Astrocyte of the cerebellum (primary cell): ENCODE data around the gene FHOD3.

Experiments
- DNase-seq: peaks from one replicate; pipeline ENCODE4 v3.0.0-alpha.2; 2011; ENCODE audit warnings: low read depth
- H3K4me3 ChIP-seq: 2 replicates; pipeline ENCODE4 v1.5.1; 2011; ENCODE audit warnings: mild to moderate bottlenecking, low read depth, low read length, moderate library complexity
- in situ Hi-C: cut with HindIII; loops from 2 replicates; pipeline ENCODE4 v1.10.0; 2017; ENCODE audit warnings: low sequenced_read_pairs
- TF ChIP-seq, protein P1 (sequence below): IDR thresholded peaks from 2 replicates; pipeline ENCODE4 v1.5.1; 2012; ENCODE audit warnings: low read length, low read depth, moderate library complexity, mild to moderate bottlenecking; ENCODE audit errors: missing control alignments

FHOD3 gene

GRCh38 chr18:36468161-36468560 lies 170.6 kb downstream of the FHOD3 start:
- in situ Hi-C loops: no loop called here
- TF ChIP-seq, protein P1, sequence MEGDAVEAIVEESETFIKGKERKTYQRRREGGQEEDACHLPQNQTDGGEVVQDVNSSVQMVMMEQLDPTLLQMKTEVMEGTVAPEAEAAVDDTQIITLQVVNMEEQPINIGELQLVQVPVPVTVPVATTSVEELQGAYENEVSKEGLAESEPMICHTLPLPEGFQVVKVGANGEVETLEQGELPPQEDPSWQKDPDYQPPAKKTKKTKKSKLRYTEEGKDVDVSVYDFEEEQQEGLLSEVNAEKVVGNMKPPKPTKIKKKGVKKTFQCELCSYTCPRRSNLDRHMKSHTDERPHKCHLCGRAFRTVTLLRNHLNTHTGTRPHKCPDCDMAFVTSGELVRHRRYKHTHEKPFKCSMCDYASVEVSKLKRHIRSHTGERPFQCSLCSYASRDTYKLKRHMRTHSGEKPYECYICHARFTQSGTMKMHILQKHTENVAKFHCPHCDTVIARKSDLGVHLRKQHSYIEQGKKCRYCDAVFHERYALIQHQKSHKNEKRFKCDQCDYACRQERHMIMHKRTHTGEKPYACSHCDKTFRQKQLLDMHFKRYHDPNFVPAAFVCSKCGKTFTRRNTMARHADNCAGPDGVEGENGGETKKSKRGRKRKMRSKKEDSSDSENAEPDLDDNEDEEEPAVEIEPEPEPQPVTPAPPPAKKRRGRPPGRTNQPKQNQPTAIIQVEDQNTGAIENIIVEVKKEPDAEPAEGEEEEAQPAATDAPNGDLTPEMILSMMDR: no peak
- no peak for DNase-seq
- no peak overlapping the region for H3K4me3 ChIP-seq

DNA sequence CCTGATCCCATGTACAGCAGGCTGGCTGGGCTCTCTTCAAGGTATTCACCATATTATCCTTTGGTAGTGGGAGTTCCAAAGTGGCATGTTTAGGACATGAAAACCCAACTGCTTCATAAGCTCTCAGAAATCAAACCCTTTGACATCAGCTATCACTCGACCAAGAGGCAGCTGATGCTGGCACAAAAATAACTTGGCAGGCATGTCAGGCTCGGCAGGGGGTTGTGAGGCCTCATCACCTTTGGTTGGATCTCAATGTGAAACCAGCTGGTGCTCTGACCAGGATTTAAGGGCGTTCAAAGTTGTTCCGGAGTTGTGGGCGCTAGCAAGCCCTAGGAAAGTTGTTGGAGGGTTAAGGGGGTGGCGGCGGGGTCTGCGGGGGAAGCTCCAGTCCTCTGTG lies 171.9 kb downstream of the FHOD3 start:
- no peak overlapping the region for H3K4me3 ChIP-seq
- in situ Hi-C loops: no loop called here
- DNase-seq: no peak
- TF ChIP-seq, protein P1: no peak

GRCh38 chr18:36470896-36471295 lies 173.4 kb downstream of the FHOD3 start:
- DNase-seq: no peak
- no peak overlapping the region for H3K4me3 ChIP-seq
- TF ChIP-seq, protein P1: no peak
- in situ Hi-C loops: no loop called here

GRCh38 chr18:36471393-36471792 lies 173.9 kb downstream of the FHOD3 start:
- in situ Hi-C loops: no loop called here
- TF ChIP-seq, protein P1: no peak
- no peak for DNase-seq
- no peak overlapping the region for H3K4me3 ChIP-seq

- in situ Hi-C loops: no loop called here
- TF ChIP-seq, protein P1: no peak
- DNase-seq: no peak
- no peak overlapping the region for H3K4me3 ChIP-seq
Measured at GRCh38 chr18:36476433-36476832, 178.9 kb downstream of the FHOD3 start.

DNA sequence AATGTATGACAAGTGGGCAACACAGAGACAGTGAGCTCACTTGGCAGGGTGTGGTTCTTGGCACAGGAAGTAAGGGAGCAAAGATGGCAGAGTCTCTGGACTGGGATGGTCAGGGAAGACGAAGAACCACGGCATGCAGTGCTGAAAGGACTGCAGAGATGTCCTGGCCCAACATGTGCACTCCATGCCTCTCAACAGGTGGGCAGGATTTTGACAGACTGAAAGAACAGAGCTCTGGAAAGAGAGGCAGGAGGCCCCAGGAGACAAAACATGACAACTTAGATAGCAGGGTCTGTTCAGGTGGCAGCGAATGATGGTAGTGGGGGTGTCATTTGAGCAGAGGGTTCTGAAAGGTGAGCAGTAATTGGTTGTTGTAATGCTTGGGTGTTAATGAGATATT lies 180.3 kb downstream of the FHOD3 start:
- in situ Hi-C loops: no loop called here
- DNase-seq: no peak
- H3K4me3 ChIP-seq: no peak overlapping the region
- TF ChIP-seq, protein P1: no peak

- TF ChIP-seq, protein P1: no peak
- in situ Hi-C loops: no loop called here
- no peak overlapping the region for H3K4me3 ChIP-seq
- no peak for DNase-seq
Measured at GRCh38 chr18:36481201-36481657, 183.7 kb downstream of the FHOD3 start.
